Measurements from ENCODE around the gene KRT79. TPM values are rescaled to one million over a fixed set of nuclear protein-coding genes. Genes with fewer than 3 reads are reported as not detected.

KRT79 gene
- total RNA-seq, 1 donor from 2014 or later, result 0.21 TPM

DNA sequence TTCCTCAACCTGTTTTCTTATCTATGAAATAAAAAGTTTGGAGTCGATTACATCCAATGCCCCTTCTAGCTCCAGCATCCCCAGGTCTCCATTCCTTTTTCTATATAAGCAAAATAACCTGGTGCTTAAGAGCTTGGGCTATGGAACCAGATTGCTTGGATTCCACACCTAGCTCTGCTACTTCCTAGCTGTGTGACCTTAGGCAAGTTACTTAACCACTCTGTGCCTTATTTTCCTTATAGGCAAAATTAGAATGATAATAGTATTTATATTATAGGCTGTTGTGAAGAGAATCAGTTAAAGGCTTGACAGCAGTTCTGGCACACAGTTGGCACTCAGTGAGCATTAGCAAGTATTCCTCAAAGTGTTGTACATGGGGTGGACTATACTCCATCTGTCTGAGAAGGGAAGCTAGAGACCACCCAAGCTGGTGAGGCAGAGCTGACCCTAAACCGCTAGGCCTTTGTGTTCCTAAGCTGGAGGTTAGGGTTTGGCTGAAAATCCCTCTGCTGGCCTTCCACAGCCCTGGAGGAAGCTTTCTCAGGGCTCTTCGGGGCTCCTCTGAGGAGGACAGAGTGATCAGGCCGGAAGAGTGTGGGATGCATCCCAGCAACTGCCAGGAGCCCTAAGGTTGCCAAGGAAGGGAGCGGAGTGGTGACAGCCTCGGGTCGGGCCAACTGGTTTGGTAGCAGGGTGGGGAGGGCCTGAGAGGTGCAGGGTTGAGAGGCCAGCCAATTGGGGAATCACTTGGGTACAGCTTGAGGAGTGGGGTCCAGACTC is 14.2 kb downstream of the KRT79 start:
- no peak for DNase-seq

GRCh38 chr12:52818887-52819420 is 15.2 kb downstream of the KRT79 start:
- no peak for DNase-seq

DNA sequence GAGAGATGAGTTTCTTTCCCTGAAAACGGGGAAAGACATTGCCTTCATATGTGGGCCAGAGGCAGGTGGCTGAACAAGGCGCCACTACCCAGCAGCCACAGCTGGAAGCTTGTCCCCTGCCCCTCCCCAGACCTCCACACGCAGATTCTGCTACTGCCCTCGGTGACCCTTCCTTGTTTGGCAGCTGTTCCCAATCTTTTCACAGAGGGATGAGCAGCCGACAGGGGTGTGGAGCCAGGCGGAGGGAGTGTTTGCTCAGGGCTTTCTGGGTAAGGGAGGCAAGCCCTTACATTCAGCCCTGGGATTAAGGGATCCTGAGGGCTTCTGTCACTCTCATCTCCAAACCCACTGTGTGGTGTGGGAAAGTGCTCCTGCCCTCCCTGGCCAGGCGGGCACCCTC is 15.7 kb downstream of the KRT79 start:
- peak; percentile 84 for DNase-seq

GRCh38 chr12:52817699-52818238 is 16.3 kb downstream of the KRT79 start:
- DNase-seq, result no peak

GRCh38 chr12:52817003-52817698 is 17.0 kb downstream of the KRT79 start:
- DNase-seq, result no peak

DNA sequence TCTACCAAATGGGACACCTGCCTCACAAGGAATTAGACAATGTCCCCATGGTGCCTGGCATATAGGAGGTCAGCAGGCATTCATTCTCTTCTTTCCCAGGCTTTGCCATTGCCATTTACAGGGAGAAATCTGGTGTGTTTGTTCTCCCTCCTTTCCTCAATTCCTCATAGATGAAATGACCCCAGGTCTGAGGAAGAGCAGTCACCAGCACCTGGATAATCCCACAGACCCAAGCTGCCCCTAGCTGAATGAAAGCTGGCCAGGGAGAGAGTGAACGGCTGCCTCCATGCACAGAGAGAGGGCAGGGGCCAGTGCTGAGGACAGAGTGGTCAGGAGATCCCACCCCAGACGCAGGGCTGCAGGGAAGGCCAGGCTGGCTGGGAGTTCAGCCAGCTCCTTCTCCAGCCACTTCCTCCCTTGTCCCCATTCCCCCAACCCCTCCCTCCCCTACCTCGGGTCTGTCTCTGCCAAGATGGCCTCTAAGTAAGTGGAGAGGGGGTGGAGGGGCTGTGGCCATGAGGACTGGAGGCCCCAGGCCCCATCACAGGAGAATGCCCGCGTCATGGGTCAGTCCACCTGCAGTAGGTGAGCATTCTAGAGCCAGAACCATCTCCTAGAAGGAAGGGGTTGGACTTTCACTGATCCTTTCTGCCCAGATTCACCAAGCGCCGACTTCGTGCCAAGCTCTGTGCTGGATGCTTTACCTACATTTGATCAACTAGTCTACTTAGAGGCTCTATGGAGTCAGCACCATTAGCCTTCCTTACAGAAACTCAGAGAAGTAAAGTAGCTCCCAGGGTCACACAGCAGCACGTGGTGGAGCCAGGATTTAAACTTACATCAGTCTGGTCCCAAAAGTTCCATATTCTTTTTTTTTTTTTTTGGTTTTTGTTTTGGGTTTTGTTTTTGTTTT is 18.2 kb downstream of the KRT79 start:
- no peak for DNase-seq

- DNase-seq, result no peak
Measured at GRCh38 chr12:52815161-52815560, 18.9 kb downstream of the KRT79 start.

- DNase-seq, result no peak
Measured at GRCh38 chr12:52814710-52815155, 19.4 kb downstream of the KRT79 start.

GRCh38 chr12:52813885-52814709 is 20.0 kb downstream of the KRT79 start, which contains the start of gene KRT4:
Gene KRT4, minus strand, starts transcription at chr12:52814116. Its CDS starts 58 bp downstream, at chr12:52814058.
- peak; percentile 38 for DNase-seq

GRCh38 chr12:52813203-52813819 is 20.8 kb downstream of the KRT79 start:
- no peak for DNase-seq

GRCh38 chr12:52812749-52813148 is 21.4 kb downstream of the KRT79 start:
- DNase-seq, result no peak

DNA sequence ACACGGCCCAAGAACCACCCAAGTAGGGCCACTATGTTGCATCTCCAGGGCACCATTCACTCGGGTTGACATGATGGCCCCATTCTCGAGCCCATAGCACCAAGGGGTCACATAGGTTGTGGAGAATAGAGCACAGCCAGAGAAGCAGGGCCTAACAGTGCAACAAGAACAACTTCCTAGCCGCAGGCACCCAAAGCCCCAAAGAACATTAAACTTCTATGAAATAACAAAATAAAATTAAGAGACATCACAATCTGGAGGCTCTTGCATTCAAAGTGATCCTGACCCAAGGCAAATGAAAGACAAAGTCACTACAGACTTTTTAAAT is 22.1 kb downstream of the KRT79 start:
- DNase-seq, result no peak

GRCh38 chr12:52811191-52812072 is 22.7 kb downstream of the KRT79 start:
- DNase-seq, result no peak

GRCh38 chr12:52810554-52810953 is 23.6 kb downstream of the KRT79 start:
- no peak for DNase-seq

GRCh38 chr12:52809166-52809565 is 24.9 kb downstream of the KRT79 start:
- no peak for DNase-seq

DNA sequence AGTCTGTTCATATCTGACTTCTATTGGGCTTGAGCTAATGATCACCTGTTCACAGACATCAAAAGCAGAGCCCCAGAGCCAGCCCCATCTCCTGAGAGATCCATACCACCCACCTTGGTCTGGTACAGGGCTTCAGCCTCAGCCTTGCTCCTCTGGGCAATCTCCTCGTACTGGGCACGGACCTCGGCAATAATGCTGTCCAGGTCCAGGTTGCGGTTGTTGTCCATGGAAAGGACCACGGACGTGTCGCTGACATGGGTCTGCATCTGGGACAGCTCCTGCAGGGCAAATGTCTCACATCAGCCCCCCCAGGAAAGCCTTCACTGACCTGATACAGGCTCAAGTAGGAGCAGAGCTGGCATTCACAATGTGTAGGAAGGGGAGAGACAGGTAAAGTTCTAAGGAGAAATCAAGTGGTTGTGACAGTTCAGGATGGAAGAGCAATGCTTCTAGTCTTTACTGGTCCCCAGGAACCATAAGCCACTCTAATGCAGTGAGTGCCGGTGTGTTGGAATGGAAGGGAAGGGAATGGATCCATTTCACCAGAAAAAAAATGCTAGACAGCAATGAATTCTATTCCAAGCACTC is 25.4 kb downstream of the KRT79 start:
- DNase-seq, result no peak

DNA sequence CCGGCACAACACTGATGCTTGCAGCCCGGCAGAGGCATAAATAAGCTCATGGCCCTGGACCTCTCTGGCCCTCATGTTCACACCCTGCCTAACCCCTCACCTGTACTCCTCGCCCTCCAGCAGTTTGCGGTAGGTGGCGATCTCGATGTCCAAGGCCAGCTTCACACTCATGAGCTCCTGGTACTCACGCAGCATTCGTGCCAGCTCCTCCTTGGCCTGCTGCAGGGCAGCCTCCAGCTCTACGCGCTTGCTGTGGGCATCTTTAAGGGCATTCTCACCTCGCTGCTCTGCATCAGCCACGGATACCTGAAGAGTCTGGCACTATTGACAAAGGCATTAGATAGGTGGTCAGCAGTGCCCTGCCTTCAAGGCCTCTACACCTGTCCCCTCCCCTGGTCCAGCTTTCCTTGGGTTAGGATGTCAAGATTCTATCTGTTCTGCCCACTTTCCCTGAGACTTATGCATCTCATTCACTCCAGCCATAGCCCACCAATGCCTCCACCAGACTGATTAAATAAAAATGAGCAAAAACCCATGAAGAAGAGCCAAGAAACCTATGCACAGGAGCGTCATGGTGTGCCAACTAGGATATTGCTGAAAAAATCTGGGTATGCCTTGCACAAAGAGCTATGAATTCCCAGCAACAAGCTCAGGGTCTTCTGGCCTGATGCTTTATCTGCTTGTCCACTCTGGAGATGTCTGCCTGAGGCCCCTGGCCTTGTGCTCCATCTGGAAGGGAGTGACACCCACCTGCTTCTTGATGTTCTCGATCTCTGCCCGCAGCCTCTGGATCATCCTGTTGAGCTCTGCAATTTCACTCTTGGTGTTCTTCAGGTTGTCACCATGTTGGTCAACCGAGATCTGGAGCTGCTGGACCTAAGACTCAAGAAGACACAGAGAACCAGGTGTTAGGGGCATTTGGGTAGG is 26.3 kb downstream of the KRT79 start:
- DNase-seq, result no peak

Data from tongue (tissue), 2 donors.